Tibial nerve (tissue), 3 donors: Measurements from ENCODE around the gene ARHGEF26.

ENCODE experiments used
- CTCF ChIP-seq, 5 experiments: fragments of 200-600 bp in 3 of 5; fragments of 450-650 bp in 2 of 5; sonication (generic) in 3 of 5; IDR thresholded peaks; one replicate each; pipeline ENCODE4 v1.5.1; 2016 to 2019; ENCODE audit warnings: antibody characterized with exemption in 5 of 5, mild to moderate bottlenecking in 3 of 5, moderate library complexity in 2 of 5
- POLR2A ChIP-seq, 2 donors: fragments of 450-650 bp; IDR thresholded peaks; one replicate each; pipeline ENCODE4 v1.6.1; 2017; ENCODE audit warnings: antibody characterized with exemption in 2 of 2, mild to moderate bottlenecking in 2 of 2, moderate library complexity in 2 of 2

- TF ChIP-seq POLR2A (IDR thresholded peaks at IDR 0.05) (no peak), CTCF (IDR thresholded peaks at IDR 0.05) (no peak)
Measured at GRCh38 chr3:154137036-154137435, 15.8 kb downstream of the ARHGEF26 start.
